ENCODE results near the gene TMEM250. TPM values are rescaled to one million over a fixed set of nuclear protein-coding genes. Genes with fewer than 3 reads are reported as not detected.

TMEM250 gene
- total and polyA plus RNA-seq, 9 of the 15 experiments (the other 6 are each of a cell fraction or from before 2014, with no cell fraction given), result 0.32 to 44.6 (median 12.2) TPM

DNA sequence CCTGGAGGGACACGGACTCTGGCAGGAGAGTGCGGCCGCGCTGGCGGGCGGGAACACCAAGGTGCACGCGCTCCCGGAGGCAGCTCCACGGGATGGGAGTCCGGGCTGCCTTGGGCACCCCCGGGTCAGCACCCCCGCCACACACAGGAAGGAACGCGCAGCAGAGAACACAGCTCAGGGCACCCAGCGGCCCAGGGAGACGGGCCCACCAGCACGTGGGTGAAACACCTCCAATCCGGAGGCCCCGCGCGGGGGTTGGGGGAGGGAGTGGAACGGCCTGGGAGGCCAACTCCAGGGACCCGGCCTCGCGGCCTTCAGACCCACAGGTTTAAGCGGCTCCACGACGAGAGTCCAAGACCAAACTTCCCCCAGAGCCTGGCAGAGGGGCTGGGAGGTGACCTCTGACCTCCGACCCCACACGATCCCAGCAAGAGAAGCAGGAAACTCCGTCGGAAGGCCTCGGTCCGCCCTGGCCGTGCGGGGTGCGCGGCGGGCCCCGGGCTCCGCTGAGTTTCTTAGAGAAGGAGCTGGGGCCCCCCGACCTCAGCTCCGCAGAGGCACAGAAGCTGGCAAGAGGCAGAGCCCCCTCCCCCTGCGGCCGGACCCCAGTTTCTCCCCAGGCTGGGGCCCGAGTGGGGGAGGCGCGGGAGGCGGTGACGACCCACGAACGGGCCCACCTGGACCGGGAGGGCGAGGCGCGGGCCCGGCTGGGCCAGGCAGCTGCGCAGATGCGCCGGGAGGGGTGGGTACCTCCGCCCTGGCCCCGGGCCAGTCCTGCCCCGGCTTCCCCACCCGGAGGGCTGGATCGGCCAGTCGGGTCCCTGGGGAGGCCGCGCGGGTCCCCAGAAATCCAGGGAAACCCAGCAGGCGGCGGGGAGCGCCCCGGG is 24.4 kb downstream of the TMEM250 start (continued):
- TF ChIP-seq, protein P1, sequence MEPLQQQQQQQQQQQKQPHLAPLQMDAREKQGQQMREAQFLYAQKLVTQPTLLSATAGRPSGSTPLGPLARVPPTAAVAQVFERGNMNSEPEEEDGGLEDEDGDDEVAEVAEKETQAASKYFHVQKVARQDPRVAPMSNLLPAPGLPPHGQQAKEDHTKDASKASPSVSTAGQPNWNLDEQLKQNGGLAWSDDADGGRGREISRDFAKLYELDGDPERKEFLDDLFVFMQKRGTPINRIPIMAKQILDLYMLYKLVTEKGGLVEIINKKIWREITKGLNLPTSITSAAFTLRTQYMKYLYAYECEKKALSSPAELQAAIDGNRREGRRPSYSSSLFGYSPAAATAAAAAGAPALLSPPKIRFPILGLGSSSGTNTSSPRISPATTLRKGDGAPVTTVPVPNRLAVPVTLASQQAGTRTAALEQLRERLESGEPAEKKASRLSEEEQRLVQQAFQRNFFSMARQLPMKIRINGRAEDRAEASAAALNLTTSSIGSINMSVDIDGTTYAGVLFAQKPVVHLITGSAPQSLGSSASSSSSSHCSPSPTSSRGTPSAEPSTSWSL (CRISPR knock-in tag; IDR thresholded peaks at IDR 0.05; ENCODE audit: borderline replicate concordance), result no peak
- TF ChIP-seq NFATC3 (IDR thresholded peaks at IDR 0.05) (no peak), HSF4 (CRISPR knock-in tag; IDR thresholded peaks at IDR 0.05; ENCODE audit: borderline replicate concordance) (no peak), ZNF316 (IDR thresholded peaks at IDR 0.05) (no peak), TFAP4 (CRISPR knock-in tag; IDR thresholded peaks at IDR 0.05; ENCODE audit: borderline replicate concordance) (peak; percentile 39; the same call in 1 of the 2 replicates), NR2C2 (CRISPR knock-in tag; IDR thresholded peaks at IDR 0.05) (peak; percentile 91), NR2C2 (tag; IDR thresholded peaks at IDR 0.05) (peak; percentile 98), C11orf30 (IDR thresholded peaks at IDR 0.05; ENCODE audit: low read depth) (no peak), CHD1 (IDR thresholded peaks at IDR 0.05; ENCODE audit: low read length) (no peak), NR1H2 (CRISPR knock-in tag; IDR thresholded peaks at IDR 0.05) (no peak), FOXM1 (IDR thresholded peaks at IDR 0.05; ENCODE audit: low read depth) (no peak), FOXM1 (CRISPR knock-in tag; IDR thresholded peaks at IDR 0.05; ENCODE audit: low read depth) (no peak), BDP1 (IDR thresholded peaks at IDR 0.05; ENCODE audit: insufficient read depth, insufficient read length) (no peak), MCM3 (IDR thresholded peaks at IDR 0.05) (no peak)
- TF ChIP-seq, protein P2, sequence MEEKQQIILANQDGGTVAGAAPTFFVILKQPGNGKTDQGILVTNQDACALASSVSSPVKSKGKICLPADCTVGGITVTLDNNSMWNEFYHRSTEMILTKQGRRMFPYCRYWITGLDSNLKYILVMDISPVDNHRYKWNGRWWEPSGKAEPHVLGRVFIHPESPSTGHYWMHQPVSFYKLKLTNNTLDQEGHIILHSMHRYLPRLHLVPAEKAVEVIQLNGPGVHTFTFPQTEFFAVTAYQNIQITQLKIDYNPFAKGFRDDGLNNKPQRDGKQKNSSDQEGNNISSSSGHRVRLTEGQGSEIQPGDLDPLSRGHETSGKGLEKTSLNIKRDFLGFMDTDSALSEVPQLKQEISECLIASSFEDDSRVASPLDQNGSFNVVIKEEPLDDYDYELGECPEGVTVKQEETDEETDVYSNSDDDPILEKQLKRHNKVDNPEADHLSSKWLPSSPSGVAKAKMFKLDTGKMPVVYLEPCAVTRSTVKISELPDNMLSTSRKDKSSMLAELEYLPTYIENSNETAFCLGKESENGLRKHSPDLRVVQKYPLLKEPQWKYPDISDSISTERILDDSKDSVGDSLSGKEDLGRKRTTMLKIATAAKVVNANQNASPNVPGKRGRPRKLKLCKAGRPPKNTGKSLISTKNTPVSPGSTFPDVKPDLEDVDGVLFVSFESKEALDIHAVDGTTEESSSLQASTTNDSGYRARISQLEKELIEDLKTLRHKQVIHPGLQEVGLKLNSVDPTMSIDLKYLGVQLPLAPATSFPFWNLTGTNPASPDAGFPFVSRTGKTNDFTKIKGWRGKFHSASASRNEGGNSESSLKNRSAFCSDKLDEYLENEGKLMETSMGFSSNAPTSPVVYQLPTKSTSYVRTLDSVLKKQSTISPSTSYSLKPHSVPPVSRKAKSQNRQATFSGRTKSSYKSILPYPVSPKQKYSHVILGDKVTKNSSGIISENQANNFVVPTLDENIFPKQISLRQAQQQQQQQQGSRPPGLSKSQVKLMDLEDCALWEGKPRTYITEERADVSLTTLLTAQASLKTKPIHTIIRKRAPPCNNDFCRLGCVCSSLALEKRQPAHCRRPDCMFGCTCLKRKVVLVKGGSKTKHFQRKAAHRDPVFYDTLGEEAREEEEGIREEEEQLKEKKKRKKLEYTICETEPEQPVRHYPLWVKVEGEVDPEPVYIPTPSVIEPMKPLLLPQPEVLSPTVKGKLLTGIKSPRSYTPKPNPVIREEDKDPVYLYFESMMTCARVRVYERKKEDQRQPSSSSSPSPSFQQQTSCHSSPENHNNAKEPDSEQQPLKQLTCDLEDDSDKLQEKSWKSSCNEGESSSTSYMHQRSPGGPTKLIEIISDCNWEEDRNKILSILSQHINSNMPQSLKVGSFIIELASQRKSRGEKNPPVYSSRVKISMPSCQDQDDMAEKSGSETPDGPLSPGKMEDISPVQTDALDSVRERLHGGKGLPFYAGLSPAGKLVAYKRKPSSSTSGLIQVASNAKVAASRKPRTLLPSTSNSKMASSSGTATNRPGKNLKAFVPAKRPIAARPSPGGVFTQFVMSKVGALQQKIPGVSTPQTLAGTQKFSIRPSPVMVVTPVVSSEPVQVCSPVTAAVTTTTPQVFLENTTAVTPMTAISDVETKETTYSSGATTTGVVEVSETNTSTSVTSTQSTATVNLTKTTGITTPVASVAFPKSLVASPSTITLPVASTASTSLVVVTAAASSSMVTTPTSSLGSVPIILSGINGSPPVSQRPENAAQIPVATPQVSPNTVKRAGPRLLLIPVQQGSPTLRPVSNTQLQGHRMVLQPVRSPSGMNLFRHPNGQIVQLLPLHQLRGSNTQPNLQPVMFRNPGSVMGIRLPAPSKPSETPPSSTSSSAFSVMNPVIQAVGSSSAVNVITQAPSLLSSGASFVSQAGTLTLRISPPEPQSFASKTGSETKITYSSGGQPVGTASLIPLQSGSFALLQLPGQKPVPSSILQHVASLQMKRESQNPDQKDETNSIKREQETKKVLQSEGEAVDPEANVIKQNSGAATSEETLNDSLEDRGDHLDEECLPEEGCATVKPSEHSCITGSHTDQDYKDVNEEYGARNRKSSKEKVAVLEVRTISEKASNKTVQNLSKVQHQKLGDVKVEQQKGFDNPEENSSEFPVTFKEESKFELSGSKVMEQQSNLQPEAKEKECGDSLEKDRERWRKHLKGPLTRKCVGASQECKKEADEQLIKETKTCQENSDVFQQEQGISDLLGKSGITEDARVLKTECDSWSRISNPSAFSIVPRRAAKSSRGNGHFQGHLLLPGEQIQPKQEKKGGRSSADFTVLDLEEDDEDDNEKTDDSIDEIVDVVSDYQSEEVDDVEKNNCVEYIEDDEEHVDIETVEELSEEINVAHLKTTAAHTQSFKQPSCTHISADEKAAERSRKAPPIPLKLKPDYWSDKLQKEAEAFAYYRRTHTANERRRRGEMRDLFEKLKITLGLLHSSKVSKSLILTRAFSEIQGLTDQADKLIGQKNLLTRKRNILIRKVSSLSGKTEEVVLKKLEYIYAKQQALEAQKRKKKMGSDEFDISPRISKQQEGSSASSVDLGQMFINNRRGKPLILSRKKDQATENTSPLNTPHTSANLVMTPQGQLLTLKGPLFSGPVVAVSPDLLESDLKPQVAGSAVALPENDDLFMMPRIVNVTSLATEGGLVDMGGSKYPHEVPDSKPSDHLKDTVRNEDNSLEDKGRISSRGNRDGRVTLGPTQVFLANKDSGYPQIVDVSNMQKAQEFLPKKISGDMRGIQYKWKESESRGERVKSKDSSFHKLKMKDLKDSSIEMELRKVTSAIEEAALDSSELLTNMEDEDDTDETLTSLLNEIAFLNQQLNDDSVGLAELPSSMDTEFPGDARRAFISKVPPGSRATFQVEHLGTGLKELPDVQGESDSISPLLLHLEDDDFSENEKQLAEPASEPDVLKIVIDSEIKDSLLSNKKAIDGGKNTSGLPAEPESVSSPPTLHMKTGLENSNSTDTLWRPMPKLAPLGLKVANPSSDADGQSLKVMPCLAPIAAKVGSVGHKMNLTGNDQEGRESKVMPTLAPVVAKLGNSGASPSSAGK (IDR thresholded peaks at IDR 0.05), result peak; percentile 94
